Stomach smooth muscle (tissue), 2 donors: ENCODE results near the gene RUFY1.

ENCODE experiments used
- H3K27ac ChIP-seq: one replicate; pipeline ENCODE4 v1.7.0; 2013; ENCODE audit warnings: mild to moderate bottlenecking, low read length, inconsistent platforms
- H3K27me3 ChIP-seq, 2 donors: one replicate each; pipeline ENCODE4 v1.7.0; 2013; ENCODE audit warnings: low read length in 2 of 2; ENCODE audit not compliant: insufficient read depth in 2 of 2, control insufficient read depth in 1 of 2
- H3K36me3 ChIP-seq, 2 donors: one replicate each; pipeline ENCODE4 v1.7.0; 2013; ENCODE audit warnings: low read length in 2 of 2; ENCODE audit not compliant: control insufficient read depth in 2 of 2, insufficient read depth in 2 of 2
- H3K4me1 ChIP-seq: one replicate; pipeline ENCODE4 v1.7.0; 2013; ENCODE audit warnings: low read length; ENCODE audit not compliant: control insufficient read depth, insufficient read depth
- H3K4me3 ChIP-seq, 2 donors: one replicate each; pipeline ENCODE4 v1.7.0; 2013; ENCODE audit warnings: low read length in 2 of 2
- H3K9ac ChIP-seq, 2 donors: one replicate each; pipeline ENCODE4 v1.7.0; 2013; ENCODE audit warnings: low read length in 2 of 2, mild to moderate bottlenecking in 1 of 2
- H3K9me3 ChIP-seq, 2 donors: one replicate each; pipeline ENCODE4 v1.7.0; 2013; ENCODE audit warnings: low read length in 2 of 2; ENCODE audit not compliant: control insufficient read depth in 2 of 2
- donor health status: healthy.
- donor health status: Pancreatic carcinoma.

The RUFY1 gene

DNA sequence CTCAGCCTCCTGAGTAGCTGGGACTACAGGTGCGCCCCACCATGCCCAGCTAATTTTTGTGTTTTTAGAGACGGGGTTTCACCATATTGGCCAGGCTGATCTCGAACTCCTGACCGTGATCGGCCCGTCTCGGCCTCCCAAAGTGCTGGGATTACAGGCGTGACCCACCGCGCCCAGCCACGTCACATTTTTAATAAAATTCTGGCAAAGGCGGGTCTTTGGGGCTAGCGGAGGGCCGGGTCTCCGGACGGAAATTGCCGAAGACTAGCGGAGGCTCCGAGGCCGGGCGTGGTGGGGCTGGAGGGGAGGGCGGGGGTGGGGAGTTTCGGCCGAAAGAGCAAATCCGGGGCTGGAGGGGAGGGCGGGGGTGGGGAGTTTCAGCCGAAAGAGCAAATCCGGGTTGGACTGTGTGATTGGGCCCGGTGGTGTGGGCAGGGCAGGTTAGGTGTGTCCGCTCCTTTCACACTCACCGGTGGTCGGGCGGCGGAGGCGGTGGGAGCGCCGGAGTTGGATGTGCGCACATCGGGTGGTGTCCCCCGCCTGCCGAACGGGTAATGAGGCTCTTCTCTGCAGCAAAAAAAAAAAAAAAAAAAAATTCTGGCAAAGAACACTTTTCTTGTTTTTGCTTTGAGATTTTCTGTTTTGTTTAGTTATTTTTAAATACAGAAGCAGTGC is 27.1 kb downstream of the RUFY1 start:
- no peak overlapping the region for H3K4me3 ChIP-seq
- H3K36me3 ChIP-seq = peaks cover 13 to 20% of the 10 kb centered on the region in 2 donors
- no peaks in the 10 kb centered on the region for H3K4me1 ChIP-seq

DNA sequence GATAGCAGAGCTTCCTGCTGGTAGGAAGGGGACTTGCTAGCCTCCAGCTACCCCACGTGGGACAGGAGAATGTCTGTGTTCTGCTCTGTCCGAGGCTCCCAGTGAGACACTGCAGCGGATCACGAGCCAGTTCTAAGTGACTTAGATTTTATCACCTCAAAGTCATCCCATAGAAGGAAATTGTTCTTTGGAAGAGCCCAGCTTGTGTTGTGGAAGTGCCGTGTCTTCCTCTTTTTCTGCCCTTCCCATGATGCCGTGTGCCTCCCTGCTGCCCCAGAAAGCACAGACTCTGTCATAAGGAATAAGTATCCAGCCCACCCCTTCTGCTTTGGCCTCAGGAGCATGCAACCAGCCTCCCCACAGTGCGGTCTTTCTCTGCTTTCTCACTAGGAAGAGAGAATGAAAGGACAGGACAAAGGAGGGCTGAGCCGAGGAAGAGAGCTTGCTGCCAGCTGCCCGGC is 35.6 kb downstream of the RUFY1 start:
- Histone ChIP-seq H3K9me3 (no peaks in the 10 kb centered on the region), H3K27ac (no peak overlapping the region), H3K36me3 (peaks cover 29 to 35% of the 10 kb centered on the region in 2 donors), H3K27me3 (no peaks in the 10 kb centered on the region), H3K9ac (no peak overlapping the region), H3K4me1 (no peaks in the 10 kb centered on the region), H3K4me3 (no peak overlapping the region)

More for the DNA sequence above, 27.1 kb downstream of the RUFY1 start:
- H3K9ac ChIP-seq = no peak overlapping the region
- no peaks in the 10 kb centered on the region for H3K9me3 ChIP-seq
- H3K27me3 ChIP-seq = no peaks in the 10 kb centered on the region
- no peak overlapping the region for H3K27ac ChIP-seq

DNA sequence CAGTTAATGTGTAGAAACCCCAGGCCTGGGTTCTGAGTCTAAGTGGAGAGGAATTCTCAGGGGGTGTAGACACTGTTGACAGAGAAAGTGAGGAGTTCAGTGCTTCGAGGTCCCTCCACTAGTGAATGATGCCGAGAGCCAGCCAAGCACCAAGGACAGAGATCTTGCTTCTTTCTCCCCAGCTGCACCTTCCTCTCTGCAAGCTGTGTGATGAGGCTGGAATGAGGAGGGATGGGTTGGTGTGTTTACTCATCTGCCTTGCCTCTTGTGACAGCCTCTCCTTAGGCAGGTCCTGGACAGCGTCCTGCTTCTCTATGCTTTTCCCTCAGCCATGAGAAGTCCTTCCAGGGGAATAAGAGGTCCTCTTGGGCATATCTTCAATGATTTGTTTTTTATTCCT is 37.8 kb downstream of the RUFY1 start:
- Histone ChIP-seq H3K27me3 (no peaks in the 10 kb centered on the region), H3K9ac (no peak overlapping the region), H3K27ac (no peak overlapping the region), H3K4me3 (no peak overlapping the region), H3K36me3 (peaks cover 39 to 44% of the 10 kb centered on the region in 2 donors), H3K4me1 (no peaks in the 10 kb centered on the region), H3K9me3 (no peaks in the 10 kb centered on the region)

DNA sequence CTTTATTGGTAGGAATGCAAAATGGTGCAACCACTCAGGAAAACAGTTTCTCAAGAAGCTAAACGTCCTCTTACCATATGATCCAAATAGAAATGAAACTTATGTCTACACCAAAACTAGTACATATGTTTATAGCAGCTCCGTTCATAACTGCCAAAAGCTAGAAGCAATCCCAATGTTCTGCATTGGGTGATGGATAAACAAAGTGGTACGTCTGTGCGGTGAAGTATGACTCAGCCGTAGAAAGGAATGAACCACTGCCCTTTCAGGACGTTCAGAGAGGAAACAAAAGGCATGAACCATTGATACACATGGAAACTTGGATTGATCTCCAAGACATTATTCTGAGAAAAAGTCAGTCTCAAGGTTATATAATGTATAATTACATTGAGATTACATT is 45.6 kb downstream of the RUFY1 start:
- H3K9ac ChIP-seq = no peak overlapping the region
- no peaks in the 10 kb centered on the region for H3K9me3 ChIP-seq
- H3K4me3 ChIP-seq = no peak overlapping the region
- H3K27ac ChIP-seq = no peak overlapping the region
- no peaks in the 10 kb centered on the region for H3K27me3 ChIP-seq
- peaks cover 3% of the 10 kb centered on the region for H3K4me1 ChIP-seq
- H3K36me3 ChIP-seq = peaks cover 50 to 57% of the 10 kb centered on the region in 2 donors

DNA sequence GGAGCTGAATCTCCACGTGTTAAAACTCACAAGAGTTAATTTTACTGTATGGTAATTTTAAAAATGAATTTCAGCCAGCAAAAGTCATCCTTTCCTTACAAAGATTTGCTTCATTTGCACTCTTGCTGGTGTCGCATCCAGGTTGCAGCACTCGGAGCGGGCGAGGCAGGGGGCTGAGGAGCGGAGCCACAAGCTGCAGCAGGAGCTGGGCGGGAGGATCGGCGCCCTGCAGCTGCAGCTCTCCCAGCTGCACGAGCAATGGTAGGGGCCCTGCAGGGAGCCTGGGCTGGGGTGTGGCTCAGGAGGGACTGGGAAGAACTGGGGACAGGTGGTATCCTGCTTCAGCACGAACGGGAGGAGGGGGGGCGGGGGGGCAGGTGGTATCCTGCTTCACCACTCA is 46.1 kb downstream of the RUFY1 start:
- peaks cover 48 to 56% of the 10 kb centered on the region in 2 donors for H3K36me3 ChIP-seq
- no peaks in the 10 kb centered on the region for H3K27me3 ChIP-seq
- H3K4me1 ChIP-seq = peaks cover 3% of the 10 kb centered on the region

DNA sequence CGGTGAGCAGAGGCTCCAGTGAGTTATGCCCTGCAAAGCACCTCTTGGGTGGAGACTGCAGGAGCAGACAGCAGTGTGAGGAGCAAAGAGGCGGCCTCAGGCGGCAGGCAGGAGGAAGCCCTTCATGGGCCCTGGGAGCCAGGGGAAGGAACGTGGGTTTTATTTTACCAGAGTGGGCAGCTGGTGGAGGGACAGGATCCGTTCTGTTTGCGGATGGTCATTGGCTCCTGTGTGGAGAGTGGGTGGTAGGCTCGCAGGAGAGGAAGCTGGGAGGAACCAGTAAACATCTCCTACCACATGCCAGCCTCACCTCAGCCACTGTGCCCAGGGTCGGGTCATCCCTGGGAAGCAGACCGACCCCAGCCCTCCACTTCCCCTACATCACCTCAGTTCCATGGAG is 48.7 kb downstream of the RUFY1 start:
- Histone ChIP-seq H3K36me3 (peaks cover 43 to 52% of the 10 kb centered on the region in 2 donors), H3K27ac (no peak overlapping the region), H3K4me3 (no peak overlapping the region), H3K4me1 (peaks cover 3% of the 10 kb centered on the region), H3K9ac (no peak overlapping the region), H3K27me3 (no peaks in the 10 kb centered on the region), H3K9me3 (no peaks in the 10 kb centered on the region)

More for the DNA sequence above, 46.1 kb downstream of the RUFY1 start:
- no peak overlapping the region for H3K27ac ChIP-seq
- no peak overlapping the region for H3K9ac ChIP-seq
- no peaks in the 10 kb centered on the region for H3K9me3 ChIP-seq
- H3K4me3 ChIP-seq = no peak overlapping the region

DNA sequence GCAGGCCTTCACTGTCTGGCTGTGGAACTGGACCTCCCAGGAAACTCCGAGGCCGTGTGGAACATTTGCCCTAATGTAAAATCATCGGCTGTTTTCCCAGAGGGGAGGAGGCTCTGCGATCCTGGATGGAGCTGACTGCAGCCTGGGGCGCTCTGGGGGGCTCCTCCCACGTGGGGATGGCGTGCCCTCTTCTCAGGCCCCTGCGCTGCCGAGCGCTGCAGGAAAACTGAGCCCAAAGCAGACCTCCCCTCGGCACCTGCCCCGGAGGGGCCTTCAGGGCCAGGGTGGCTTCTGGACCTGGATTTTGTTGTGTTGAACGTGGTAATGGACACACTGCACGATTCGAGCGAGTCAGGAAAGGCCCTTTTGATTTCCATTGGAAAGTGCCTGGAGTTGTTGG is 49.2 kb downstream of the RUFY1 start:
- Histone ChIP-seq H3K27me3 (no peaks in the 10 kb centered on the region), H3K9ac (no peak overlapping the region), H3K9me3 (no peaks in the 10 kb centered on the region), H3K4me3 (no peak overlapping the region), H3K36me3 (peaks cover 44 to 51% of the 10 kb centered on the region in 2 donors), H3K4me1 (peaks cover 3% of the 10 kb centered on the region), H3K27ac (no peak overlapping the region)

DNA sequence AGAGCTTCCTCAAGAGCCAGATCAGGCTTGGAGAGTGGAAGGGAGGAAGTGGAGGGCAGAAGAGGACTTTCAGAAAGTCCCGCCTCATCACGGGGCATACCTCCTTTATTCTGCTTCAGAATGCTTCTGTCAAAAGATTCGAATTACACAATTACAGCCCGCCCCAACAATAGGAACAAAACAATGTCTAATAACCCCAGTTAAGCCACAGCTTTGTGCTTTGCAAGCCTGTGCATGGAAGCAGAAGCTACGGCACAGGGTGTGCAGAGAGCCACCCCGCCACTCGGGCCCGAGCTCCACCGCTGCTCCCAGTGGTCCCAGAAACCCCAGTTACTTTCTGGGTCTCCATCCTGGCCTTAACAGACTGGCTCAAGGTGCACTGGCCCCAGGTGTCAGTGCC is 49.6 kb downstream of the RUFY1 start:
- H3K4me1 ChIP-seq = peaks cover 3% of the 10 kb centered on the region
- H3K27ac ChIP-seq = no peak overlapping the region
- H3K36me3 ChIP-seq = peaks cover 41 to 48% of the 10 kb centered on the region in 2 donors
- no peaks in the 10 kb centered on the region for H3K27me3 ChIP-seq
- H3K4me3 ChIP-seq = no peak overlapping the region
- H3K9me3 ChIP-seq = no peaks in the 10 kb centered on the region
- no peak overlapping the region for H3K9ac ChIP-seq

DNA sequence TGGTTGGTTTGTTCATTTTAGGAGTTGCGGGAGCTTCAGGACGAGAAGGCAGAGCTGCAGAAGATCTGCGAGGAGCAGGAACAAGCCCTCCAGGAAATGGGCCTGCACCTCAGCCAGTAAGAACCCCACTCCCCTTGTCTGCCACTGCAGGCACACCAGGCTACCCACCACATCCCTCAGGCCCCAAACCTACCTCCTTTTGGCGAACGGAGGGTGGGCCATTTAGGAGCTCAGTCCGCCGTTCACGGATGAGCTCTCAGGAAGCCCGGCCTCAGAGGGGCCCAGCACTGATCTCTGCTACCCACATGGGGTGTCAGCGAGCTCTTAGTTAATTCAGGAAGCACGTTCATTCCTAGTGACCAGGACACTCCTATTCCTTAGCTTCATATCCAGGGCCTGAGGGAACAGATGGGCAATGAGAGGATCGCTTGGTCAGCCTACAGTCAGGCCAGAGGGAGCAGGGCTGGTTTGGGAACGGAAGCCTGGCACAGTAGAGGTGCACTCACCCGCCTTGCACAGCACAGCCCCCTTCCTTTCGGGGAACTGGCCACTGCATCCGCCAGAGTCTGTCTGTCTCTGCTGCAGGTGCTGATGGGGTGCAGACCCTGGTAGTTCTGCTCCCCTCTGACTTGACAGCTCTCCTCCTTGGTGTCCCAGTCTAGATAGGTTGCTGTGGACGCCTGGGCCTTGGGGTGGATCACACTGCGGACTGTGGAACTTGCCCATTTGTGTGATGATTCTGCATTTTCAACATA is 51.7 kb downstream of the RUFY1 start:
- Histone ChIP-seq H3K4me1 (peaks cover 16% of the 10 kb centered on the region), H3K9ac (no peak overlapping the region), H3K9me3 (no peaks in the 10 kb centered on the region), H3K36me3 (peaks cover 53 to 54% of the 10 kb centered on the region in 2 donors), H3K4me3 (no peak overlapping the region), H3K27ac (no peak overlapping the region), H3K27me3 (no peaks in the 10 kb centered on the region)

DNA sequence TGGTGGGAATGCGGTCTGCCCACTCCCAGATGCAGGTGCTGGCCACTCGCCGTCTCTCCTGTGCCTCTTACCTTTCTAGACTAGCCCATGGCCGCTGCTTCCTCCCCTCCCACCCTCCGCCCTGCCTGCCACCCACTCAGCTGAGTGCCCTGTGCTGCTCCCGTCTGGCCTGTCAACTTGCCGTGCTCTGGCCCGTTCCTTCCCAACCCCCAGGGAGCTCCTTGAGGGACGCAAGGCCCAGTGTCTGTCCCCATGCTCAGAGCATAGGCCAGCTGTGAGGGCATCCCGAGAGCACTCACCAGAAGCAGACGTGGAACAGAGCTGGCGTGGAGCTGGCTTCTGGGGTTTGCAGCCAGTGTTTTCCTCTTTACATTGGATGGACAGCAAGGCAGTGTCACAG is 53.0 kb downstream of the RUFY1 start:
- H3K27me3 ChIP-seq = no peaks in the 10 kb centered on the region
- H3K4me3 ChIP-seq = no peak overlapping the region
- H3K4me1 ChIP-seq = peaks cover 25% of the 10 kb centered on the region
- H3K9me3 ChIP-seq = no peaks in the 10 kb centered on the region
- no peak overlapping the region for H3K27ac ChIP-seq
- H3K36me3 ChIP-seq = peaks cover 50 to 54% of the 10 kb centered on the region in 2 donors
- H3K9ac ChIP-seq = no peak overlapping the region
